Gastroesophageal sphincter (tissue), 4 donors: ENCODE measurements around the gene ZNF90. TPM values are rescaled to one million over a fixed set of nuclear protein-coding genes. Genes with fewer than 3 reads are reported as not detected.
"Not testable (repeated sequence)": the region's sequence is repeated elsewhere in the genome, so short reads cannot be mapped to it uniquely, and the experiment has no call there.

Experiments
- ATAC-seq: fragments of 150-250 bp; one replicate; pipeline ENCODE4 v1.9.1; 2016; ENCODE audit warnings: mild to moderate bottlenecking, moderate library complexity
- H3K27ac ChIP-seq, 4 donors: fragments of 200-600 bp; sonication (generic) in 3 of 4; 1 replicate in 3 of 4; 2 replicates in 1 of 4; pipeline ENCODE4 v1.5.1; 2016 to 2019
- H3K27me3 ChIP-seq: fragments of 200-600 bp; sonication (generic); one replicate; pipeline ENCODE4 v1.5.1; 2019
- H3K36me3 ChIP-seq, 2 donors: fragments of 200-600 bp; sonication (generic); one replicate each; pipeline ENCODE4 v1.5.1; 2019; ENCODE audit warnings: control low read depth in 1 of 2
- H3K4me1 ChIP-seq, 3 donors: fragments of 200-600 bp; sonication (generic); 1 replicate in 2 of 3; 2 replicates in 1 of 3; pipeline ENCODE4 v1.5.1; 2016 to 2019; ENCODE audit warnings: control low read depth in 2 of 3
- H3K4me3 ChIP-seq, 2 donors: fragments of 200-600 bp; sonication (generic); one replicate each; pipeline ENCODE4 v1.5.1; 2019; ENCODE audit warnings: mild to moderate bottlenecking in 1 of 2, moderate library complexity in 1 of 2
- H3K9me3 ChIP-seq, 3 donors: fragments of 200-600 bp; sonication (generic); one replicate each; pipeline ENCODE4 v1.5.1; 2017 to 2019; ENCODE audit warnings: control low read depth in 2 of 3
- CTCF ChIP-seq, 4 experiments: fragments of 200-600 bp in 2 of 4; fragments of 450-650 bp in 2 of 4; sonication (generic) in 1 of 4; IDR thresholded peaks; one replicate each; pipeline ENCODE4 v1.5.1; 2017 to 2019; ENCODE audit warnings: antibody characterized with exemption in 4 of 4, mild to moderate bottlenecking in 2 of 4, moderate library complexity in 2 of 4
- EP300 ChIP-seq: sonication (generic); formaldehyde crosslinking; IDR thresholded peaks from one replicate; pipeline ENCODE4 v1.6.1; 2017; ENCODE audit warnings: antibody characterized with exemption, mild to moderate bottlenecking
- POLR2A ChIP-seq, 2 donors: fragments of 450-650 bp; IDR thresholded peaks; one replicate each; pipeline ENCODE4 v1.6.1; 2017; ENCODE audit warnings: antibody characterized with exemption in 2 of 2, mild to moderate bottlenecking in 2 of 2, moderate library complexity in 1 of 2
- POLR2AphosphoS5 ChIP-seq: sonication (generic); formaldehyde crosslinking; IDR thresholded peaks from one replicate; pipeline ENCODE4 v1.6.1; 2017; ENCODE audit warnings: antibody characterized with exemption
- WGBS, 2 donors: methylation state at CpG; one replicate each; pipeline ENCODE4 v1.1.5; 2018; ENCODE audit warnings: low coverage in 1 of 2; 5-methylcytosine and 5-hydroxymethylcytosine counted together
- total RNA-seq, 4 donors: library from RNA; depleted of rRNA; stranded (reverse); fragments of >200 nt; gene quantifications; one replicate each; pipeline ENCODE4 v1.1.0, GENCODE V29; 2016

Gene ZNF90
- total RNA-seq, 4 donors from 2014 or later = 0.12 to 2.5 (median 1.6) TPM

GRCh38 chr19:20078581-20079031 lies 806 bp downstream of the ZNF90 start:
- Histone ChIP-seq H3K9me3 (no peaks in the 10 kb centered on the region), H3K27me3 (no peaks in the 10 kb centered on the region), H3K27ac (peak overlapping the region in 3 of 4 donors; percentile 46 to 75 (median 67)), H3K4me3 (peak overlapping the region; percentile 45 to 55), H3K4me1 (peaks cover 0 to 18% (median 0%) of the 10 kb centered on the region in 3 donors), H3K36me3 (no peaks in the 10 kb centered on the region)
- TF ChIP-seq EP300 = no peak
- no peak for TF ChIP-seq CTCF (IDR thresholded peaks at IDR 0.05)
- no peak for TF ChIP-seq POLR2AphosphoS5
- TF ChIP-seq POLR2A (IDR thresholded peaks at IDR 0.05) = no peak
- WGBS, 2 donors = 0% methylated on average over 11 to 12 of the region's 19 CpGs
- no peak for ATAC-seq

GRCh38 chr19:20079476-20079875 lies 1.7 kb downstream of the ZNF90 start:
- H3K27me3 ChIP-seq = no peaks in the 10 kb centered on the region
- no peak overlapping the region for H3K27ac ChIP-seq
- no peak overlapping the region for H3K4me3 ChIP-seq
- no peak for ATAC-seq
- H3K4me1 ChIP-seq = peaks cover 0 to 18% (median 0%) of the 10 kb centered on the region in 3 donors
- no peaks in the 10 kb centered on the region for H3K36me3 ChIP-seq
- WGBS, 2 donors = 64 to 78% methylated on average over 8 of the region's 8 CpGs
- TF ChIP-seq EP300 (no peak), CTCF (IDR thresholded peaks at IDR 0.05) (no peak), POLR2A (IDR thresholded peaks at IDR 0.05) (no peak), POLR2AphosphoS5 (no peak)
- no peaks in the 10 kb centered on the region for H3K9me3 ChIP-seq

- H3K36me3 ChIP-seq = no peaks in the 10 kb centered on the region
- no peaks in the 10 kb centered on the region for H3K27me3 ChIP-seq
- H3K4me3 ChIP-seq = no peak overlapping the region
- no peak for TF ChIP-seq CTCF (IDR thresholded peaks at IDR 0.05)
- TF ChIP-seq EP300 = no peak
- no peak for TF ChIP-seq POLR2AphosphoS5
- no peak for TF ChIP-seq POLR2A (IDR thresholded peaks at IDR 0.05)
- H3K27ac ChIP-seq = no peak overlapping the region
- H3K4me1 ChIP-seq = peaks cover 0 to 18% (median 0%) of the 10 kb centered on the region in 3 donors
- H3K9me3 ChIP-seq = no peaks in the 10 kb centered on the region
- no peak for ATAC-seq
- 46 to 80% methylated on average over 1 to 3 of the region's 3 CpGs for WGBS, 2 donors
Observed at GRCh38 chr19:20080656-20081055, 2.9 kb downstream of the ZNF90 start.

- not testable (repeated sequence) for H3K9me3 ChIP-seq, ATAC-seq, H3K27ac ChIP-seq, H3K36me3 ChIP-seq, H3K4me3 ChIP-seq, H3K27me3 ChIP-seq
- WGBS, 2 donors = 20 to 89% methylated on average over 2 to 3 of the region's 3 CpGs
- H3K4me1 ChIP-seq = peaks cover 0 to 18% (median 0%) of the 10 kb centered on the region in 3 donors
Observed at GRCh38 chr19:20082232-20082833, 4.5 kb downstream of the ZNF90 start.

GRCh38 chr19:20082876-20083275 lies 5.1 kb downstream of the ZNF90 start:
- H3K4me3 ChIP-seq, H3K27ac ChIP-seq, H3K36me3 ChIP-seq, H3K27me3 ChIP-seq, H3K9me3 ChIP-seq, ATAC-seq: not testable (repeated sequence)
- H3K4me1 ChIP-seq = peaks cover 0 to 18% (median 0%) of the 10 kb centered on the region in 3 donors
- WGBS, 2 donors = 67 to 69% methylated on average over 7 of the region's 7 CpGs

- no peaks in the 10 kb centered on the region for H3K27me3 ChIP-seq
- ATAC-seq = no peak
- peaks cover 0 to 59% (median 0%) of the 10 kb centered on the region in 3 donors for H3K9me3 ChIP-seq
- H3K27ac ChIP-seq = no peak overlapping the region
- no peaks in the 10 kb centered on the region for H3K4me1 ChIP-seq
- WGBS, 2 donors = 96 to 97% methylated on average over 3 of the region's 3 CpGs
- TF ChIP-seq CTCF (IDR thresholded peaks at IDR 0.05) = no peak
- peaks cover 0 to 32% of the 10 kb centered on the region in 2 donors for H3K36me3 ChIP-seq
- H3K4me3 ChIP-seq = no peak overlapping the region
Observed at GRCh38 chr19:20102097-20102496, 24.3 kb downstream of the ZNF90 start.
